GM23248 (cell line): ENCODE measurements around the gene MKRN2OS. TPM values are rescaled to one million over a fixed set of nuclear protein-coding genes. Genes with fewer than 3 reads are reported as not detected.
"Not testable (repeated sequence)": the region's sequence is repeated elsewhere in the genome, so short reads cannot be mapped to it uniquely, and the experiment has no call there.

Experiments
- DNase-seq: peaks from one replicate; pipeline ENCODE4 v3.0.0-alpha.2; 2015
- H2AFZ ChIP-seq: fragments of 200-600 bp; sonication (generic); 2 replicates; pipeline ENCODE4 v1.6.1; 2016; ENCODE audit warnings: antibody characterized with exemption
- H3F3A ChIP-seq: fragments of 200-600 bp; sonication (generic); 2 replicates; pipeline ENCODE4 v1.6.1; 2016; ENCODE audit warnings: mild to moderate bottlenecking, antibody characterized with exemption, mixed run types; ENCODE audit not compliant: insufficient read depth
- H3K27ac ChIP-seq: fragments of 200-600 bp; sonication (generic); 2 replicates; pipeline ENCODE4 v1.5.1; 2016; ENCODE audit warnings: mild to moderate bottlenecking
- H3K27me3 ChIP-seq: fragments of 200-600 bp; sonication (generic); replicated peaks from 2 replicates; pipeline ENCODE4 v1.6.1; 2016; ENCODE audit warnings: mild to moderate bottlenecking; ENCODE audit not compliant: insufficient read depth
- H3K36me3 ChIP-seq: fragments of 200-600 bp; sonication (generic); 2 replicates; pipeline ENCODE4 v1.6.1; 2016; ENCODE audit warnings: low read depth, mild to moderate bottlenecking
- H3K4me1 ChIP-seq: fragments of 200-600 bp; sonication (generic); 2 replicates; pipeline ENCODE4 v1.6.1; 2016; ENCODE audit warnings: mild to moderate bottlenecking; ENCODE audit not compliant: insufficient read depth
- H3K4me2 ChIP-seq: fragments of 200-600 bp; sonication (generic); one replicate; pipeline ENCODE4 v1.6.1; 2016; ENCODE audit warnings: mild to moderate bottlenecking; ENCODE audit not compliant: unreplicated experiment
- H3K4me3 ChIP-seq: fragments of 200-600 bp; sonication (generic); 2 replicates; pipeline ENCODE4 v1.5.1; 2016; ENCODE audit warnings: mild to moderate bottlenecking
- H3K79me2 ChIP-seq: fragments of 200-600 bp; sonication (generic); 2 replicates; pipeline ENCODE4 v1.6.1; 2016; ENCODE audit warnings: mild to moderate bottlenecking; ENCODE audit not compliant: insufficient read depth
- H3K9ac ChIP-seq: fragments of 200-600 bp; sonication (generic); 2 replicates; pipeline ENCODE4 v1.6.1; 2016; ENCODE audit warnings: mild to moderate bottlenecking
- H3K9me2 ChIP-seq: fragments of 200-600 bp; sonication (generic); 2 replicates; pipeline ENCODE4 v1.6.1; 2016; ENCODE audit warnings: mixed run types, mild to moderate bottlenecking, moderate library complexity; ENCODE audit not compliant: insufficient read depth
- H3K9me3 ChIP-seq: fragments of 200-600 bp; sonication (generic); one replicate; pipeline ENCODE4 v1.6.1; 2017; ENCODE audit warnings: low read depth
- H4K20me1 ChIP-seq: fragments of 200-600 bp; sonication (generic); 2 replicates; pipeline ENCODE4 v1.6.0; 2016; ENCODE audit not compliant: insufficient read depth
- EZH2 ChIP-seq: fragments of 200-600 bp; sonication (generic); IDR thresholded peaks from 2 replicates; pipeline ENCODE4 v1.6.1; 2018; ENCODE audit warnings: antibody characterized with exemption, mild to moderate bottlenecking; ENCODE audit not compliant: insufficient read depth, poor library complexity, severe bottlenecking
- EZH2phosphoT487 ChIP-seq: fragments of 200-600 bp; sonication (generic); IDR thresholded peaks from 2 replicates; pipeline ENCODE4 v1.6.1; 2018; ENCODE audit warnings: antibody characterized with exemption, moderate library complexity, mild to moderate bottlenecking, low read depth; ENCODE audit not compliant: insufficient read depth
- WGBS, 2 experiments: methylation state at CpG; one replicate each; pipeline ENCODE4 v1.1.6; 2015 to 2017; ENCODE audit warnings: low lambda C conversion rate in 2 of 2, low coverage in 1 of 2; ENCODE audit errors: missing lambda C conversion rate in 2 of 2; 5-methylcytosine and 5-hydroxymethylcytosine counted together
- in situ Hi-C: fragments of 300-500 bp; cut with MboI; formaldehyde crosslinking; loops from 2 replicates; pipeline ENCODE4 v1.15.0; 2020
- polyA plus RNA-seq: library from polyadenylated mRNA; unstranded; fragments of >200 nt; fragmentation: Nextera tagmentation; extraction: Ambion mirVana; gene quantifications from 2 replicates; pipeline ENCODE4 v1.2.1, GENCODE V29; 2016
- total RNA-seq: library from RNA; depleted of rRNA; stranded (reverse); fragments of >200 nt; shearing (Covaris generic); gene quantifications from 2 replicates; pipeline ENCODE4 v1.2.3, GENCODE V29; 2014

The MKRN2OS gene
- total and polyA plus RNA-seq, 2 experiments from 2014 or later = not detected

GRCh38 chr3:12549971-12550760, 4.9 kb upstream of the MKRN2OS start:
- 61 to 65% methylated on average over 7 of the region's 7 CpGs for WGBS, 2 experiments
- Histone ChIP-seq H3K79me2 (no peaks in the 10 kb centered on the region), H3K4me3 (no peak overlapping the region), H3K27ac (no peak overlapping the region), H3K27me3 (no peaks in the 10 kb centered on the region), H3F3A (no peaks in the 10 kb centered on the region), H3K4me1 (no peaks in the 10 kb centered on the region), H2AFZ (no peak overlapping the region), H4K20me1 (no peaks in the 10 kb centered on the region), H3K9me3 (no peaks in the 10 kb centered on the region), H3K9ac (no peak overlapping the region), H3K9me2 (no peaks in the 10 kb centered on the region), H3K4me2 (no peak overlapping the region), H3K36me3 (no peaks in the 10 kb centered on the region)
- no peak for DNase-seq
- TF ChIP-seq EZH2phosphoT487 (no peak), EZH2 (no peak)
- in situ Hi-C loops = no loop called here

GRCh38 chr3:12544652-12545472, 437 bp downstream of the MKRN2OS start:
- Histone ChIP-seq H3K9ac (no peak overlapping the region), H3K4me3 (no peak overlapping the region), H3K4me1 (no peaks in the 10 kb centered on the region), H3K79me2 (no peaks in the 10 kb centered on the region), H4K20me1 (no peaks in the 10 kb centered on the region), H3K9me2 (no peaks in the 10 kb centered on the region), H3F3A (no peaks in the 10 kb centered on the region), H3K27ac (no peak overlapping the region), H3K9me3 (no peaks in the 10 kb centered on the region), H2AFZ (no peak overlapping the region), H3K27me3 (no peaks in the 10 kb centered on the region), H3K36me3 (no peaks in the 10 kb centered on the region), H3K4me2 (no peak overlapping the region)
- in situ Hi-C loops = no loop called here
- WGBS, 2 experiments = 44 to 46% methylated on average over 11 of the region's 11 CpGs
- no peak for TF ChIP-seq EZH2
- TF ChIP-seq EZH2phosphoT487 = no peak
- no peak for DNase-seq

- H4K20me1 ChIP-seq, H3K4me2 ChIP-seq, H3K4me1 ChIP-seq, H2AFZ ChIP-seq, H3F3A ChIP-seq, H3K36me3 ChIP-seq, H3K9me2 ChIP-seq, H3K79me2 ChIP-seq, H3K9ac ChIP-seq, H3K27ac ChIP-seq, in situ Hi-C loops, H3K27me3 ChIP-seq, H3K4me3 ChIP-seq, DNase-seq, H3K9me3 ChIP-seq: not testable (repeated sequence)
- WGBS, 2 experiments = 69 to 78% methylated on average over 12 of the region's 12 CpGs
These were observed 1.8 kb downstream of the MKRN2OS start for GRCh38 chr3:12543497-12543896.

GRCh38 chr3:12541625-12542024, 3.7 kb downstream of the MKRN2OS start:
- Histone ChIP-seq H3K27ac (no peak overlapping the region), H3K36me3 (no peaks in the 10 kb centered on the region), H3K9me2 (no peaks in the 10 kb centered on the region), H3K27me3 (no peaks in the 10 kb centered on the region), H3K9me3 (no peaks in the 10 kb centered on the region), H3K4me1 (no peaks in the 10 kb centered on the region), H4K20me1 (no peaks in the 10 kb centered on the region), H2AFZ (no peak overlapping the region), H3K4me3 (no peak overlapping the region), H3K9ac (no peak overlapping the region), H3F3A (no peaks in the 10 kb centered on the region), H3K79me2 (no peaks in the 10 kb centered on the region), H3K4me2 (no peak overlapping the region)
- DNase-seq = no peak
- WGBS, 2 experiments = 72 to 78% methylated on average over 8 of the region's 8 CpGs
- in situ Hi-C loops = no loop called here
- no peak for TF ChIP-seq EZH2
- TF ChIP-seq EZH2phosphoT487 = no peak
